IMR-90 (cell line): ENCODE measurements around the gene STUM. TPM values are rescaled to one million over a fixed set of nuclear protein-coding genes. Genes with fewer than 3 reads are reported as not detected.

Experiments
- ATAC-seq: fragments of 200-7000 bp; cut with Tn5 transposase; 2 replicates; pipeline ENCODE4 v1.9.1; 2020; ENCODE audit warnings: low read depth, mild to moderate bottlenecking, moderate library complexity
- BruUV-seq: library from RNA; stranded (reverse); fragments of 400-500 nt; replicated peaks from 2 replicates; lab custom pipeline; 2021; lab: Mats Ljungman, UMichigan
- CTCF ChIA-PET: fragments of 300-600 bp; formaldehyde crosslinking; extraction: SDS; loops from one replicate; lab custom pipeline; 2021; ENCODE audit warnings: antibody characterized with exemption; lab: Yijun Ruan, JAX
- POLR2A ChIA-PET: fragments of 300-600 bp; sonication (Branson Sonifier 250); formaldehyde crosslinking; loops from one replicate; lab custom pipeline; 2022; ENCODE audit warnings: antibody characterized with exemption; ENCODE audit not compliant: unreplicated experiment; lab: Charles Lee
- DNase-seq: peaks from one replicate; pipeline ENCODE4 v3.0.0; 2013
- H2AFZ ChIP-seq: replicated peaks from 2 replicates; pipeline ENCODE3; 2013; ENCODE audit warnings: low read length, mild to moderate bottlenecking; ENCODE audit not compliant: poor library complexity
- H2AK5ac ChIP-seq: 2 replicates; pipeline ENCODE4 v1.6.1; 2013; ENCODE audit warnings: low read depth, low read length, inconsistent platforms
- H2AK9ac ChIP-seq: replicated peaks from 2 replicates; pipeline ENCODE3; 2013; ENCODE audit warnings: mild to moderate bottlenecking, low read depth, low read length, moderate library complexity; ENCODE audit not compliant: poor library complexity
- H2BK120ac ChIP-seq: 2 replicates; pipeline ENCODE4 v1.6.1; 2013; ENCODE audit warnings: low read depth, low read length, inconsistent platforms
- H2BK15ac ChIP-seq: 3 replicates; pipeline ENCODE4 v1.6.1; 2013; ENCODE audit warnings: low read depth, low read length, inconsistent platforms
- H2BK20ac ChIP-seq: 2 replicates; pipeline ENCODE4 v1.6.1; 2013; ENCODE audit warnings: low read depth, mild to moderate bottlenecking, inconsistent platforms, low read length, moderate library complexity
- H2BK5ac ChIP-seq: 2 replicates; pipeline ENCODE4 v1.6.1; 2013; ENCODE audit warnings: mild to moderate bottlenecking, low read depth, low read length, inconsistent platforms; ENCODE audit not compliant: poor library complexity, severe bottlenecking
- H3K14ac ChIP-seq: replicated peaks from 2 replicates; pipeline ENCODE4 v1.6.1; 2013; ENCODE audit warnings: low read depth, low read length, inconsistent platforms
- H3K18ac ChIP-seq: 2 replicates; pipeline ENCODE4 v1.6.1; 2013; ENCODE audit warnings: low read depth, low read length, control low read depth
- H3K23ac ChIP-seq: 2 replicates; pipeline ENCODE4 v1.6.1; 2013; ENCODE audit warnings: low read depth, low read length, inconsistent platforms
- H3K27ac ChIP-seq: 2 replicates; pipeline ENCODE4 v1.5.1; 2013; ENCODE audit warnings: mild to moderate bottlenecking, control low read depth, low read length; ENCODE audit not compliant: insufficient read depth
- H3K27me3 ChIP-seq: 2 replicates; pipeline ENCODE4 v1.6.1; 2013; ENCODE audit warnings: low read length; ENCODE audit not compliant: control insufficient read depth, insufficient read depth
- H3K36me3 ChIP-seq: 2 replicates; pipeline ENCODE4 v1.6.1; 2013; ENCODE audit warnings: low read length, mixed read lengths; ENCODE audit not compliant: control insufficient read depth, insufficient read depth
- H3K4ac ChIP-seq: 2 replicates; pipeline ENCODE4 v1.6.1; 2013; ENCODE audit warnings: low read depth, low read length, inconsistent platforms
- H3K4me1 ChIP-seq: 2 replicates; pipeline ENCODE4 v1.6.1; 2013; ENCODE audit warnings: low read length, mixed read lengths; ENCODE audit not compliant: control insufficient read depth, insufficient read depth
- H3K4me2 ChIP-seq: 2 replicates; pipeline ENCODE4 v1.6.1; 2013; ENCODE audit warnings: low read depth, mild to moderate bottlenecking, control low read depth, low read length, moderate library complexity
- H3K4me3 ChIP-seq: 2 replicates; pipeline ENCODE4 v1.5.1; 2013; ENCODE audit warnings: low read depth, mild to moderate bottlenecking, control low read depth, low read length, moderate library complexity; ENCODE audit not compliant: insufficient read depth
- H3K56ac ChIP-seq: 2 replicates; pipeline ENCODE4 v1.6.1; 2013; ENCODE audit warnings: low read length, inconsistent platforms; ENCODE audit not compliant: insufficient read depth; ENCODE audit errors: extremely low read depth
- H3K79me1 ChIP-seq, 2 experiments: 2 replicates each; pipeline ENCODE4 v1.6.1; 2013; ENCODE audit warnings: low read length in 2 of 2, inconsistent platforms in 1 of 2, low read depth in 1 of 2
- H3K9ac ChIP-seq: 2 replicates; pipeline ENCODE4 v1.6.1; 2013; ENCODE audit warnings: low read depth, low read length, control low read depth
- H3K9me1 ChIP-seq: 2 replicates; pipeline ENCODE4 v1.6.1; 2013; ENCODE audit warnings: low read length, inconsistent platforms; ENCODE audit not compliant: insufficient read depth
- H3K9me3 ChIP-seq: 2 replicates; pipeline ENCODE4 v1.6.1; 2013; ENCODE audit warnings: low read length; ENCODE audit not compliant: control insufficient read depth, insufficient read depth
- H4K20me1 ChIP-seq: 2 replicates; pipeline ENCODE4 v1.6.1; 2013; ENCODE audit warnings: low read length, inconsistent platforms; ENCODE audit not compliant: insufficient read depth
- H4K5ac ChIP-seq: 2 replicates; pipeline ENCODE4 v1.6.1; 2013; ENCODE audit warnings: mild to moderate bottlenecking, low read depth, low read length, control low read depth
- H4K8ac ChIP-seq, 2 experiments: 2 replicates each; pipeline ENCODE4 v1.6.1; 2013; ENCODE audit warnings: low read depth in 2 of 2, low read length in 2 of 2, control low read depth in 1 of 2, inconsistent platforms in 1 of 2
- H4K91ac ChIP-seq: 2 replicates; pipeline ENCODE4 v1.6.1; 2013; ENCODE audit warnings: low read depth, low read length, inconsistent platforms; ENCODE audit not compliant: insufficient read depth
- BHLHE40 ChIP-seq: fragments of 150-350 bp; IDR thresholded peaks from 2 replicates; pipeline ENCODE4 v1.6.1; 2016; ENCODE audit warnings: mild to moderate bottlenecking, low read depth, low read length
- FOS ChIP-seq: fragments of 150-350 bp; IDR thresholded peaks from 2 replicates; pipeline ENCODE4 v1.6.1; 2016; ENCODE audit warnings: low read depth, low read length
- MAFK ChIP-seq: IDR thresholded peaks from 2 replicates; pipeline ENCODE4 v1.6.1; 2012; ENCODE audit warnings: low read depth, low read length, improper control_type of control experiment
- MAZ ChIP-seq: IDR thresholded peaks from 2 replicates; pipeline ENCODE4 v1.6.1; 2012; ENCODE audit warnings: low read depth, mild to moderate bottlenecking, low read length, improper control_type of control experiment, moderate library complexity, borderline replicate concordance
- MXI1 ChIP-seq: IDR thresholded peaks from 2 replicates; pipeline ENCODE4 v1.6.1; 2012; ENCODE audit warnings: low read depth, mild to moderate bottlenecking, low read length, moderate library complexity, borderline replicate concordance
- NFE2L2 ChIP-seq: fragments of 150-350 bp; IDR thresholded peaks from 2 replicates; pipeline ENCODE4 v1.6.1; 2016; ENCODE audit warnings: low read depth, mild to moderate bottlenecking, low read length
- RAD21 ChIP-seq: IDR thresholded peaks from 2 replicates; pipeline ENCODE4 v1.6.1; 2012; ENCODE audit warnings: low read length, improper control_type of control experiment
- RCOR1 ChIP-seq: IDR thresholded peaks from 2 replicates; pipeline ENCODE4 v1.6.1; 2012; ENCODE audit warnings: mild to moderate bottlenecking, low read length, improper control_type of control experiment; ENCODE audit not compliant: insufficient replicate concordance
- RFX5 ChIP-seq: IDR thresholded peaks from 2 replicates; pipeline ENCODE4 v1.8.0; 2012; ENCODE audit warnings: low read depth, mild to moderate bottlenecking, low read length, moderate library complexity
- USF2 ChIP-seq: fragments of 150-350 bp; IDR thresholded peaks from 2 replicates; pipeline ENCODE4 v1.6.1; 2017; ENCODE audit warnings: mild to moderate bottlenecking, antibody characterized with exemption, low read length, low read depth
- WGBS, 2 experiments: methylation state at CpG; one replicate each; pipeline versions ENCODE4 v1.1.5 to v1.1.7; 2013; ENCODE audit warnings: missing lambda C conversion rate in 2 of 2; ENCODE audit not compliant: insufficient read length in 1 of 2; ENCODE audit errors: extremely low coverage in 2 of 2; 5-methylcytosine and 5-hydroxymethylcytosine counted together
- dilution Hi-C: fragments of 300-500 bp; cut with HindIII; formaldehyde crosslinking; loops from one replicate; pipeline ENCODE4 v1.14.3; 2018; ENCODE audit warnings: low sequenced_read_pairs; ENCODE audit not compliant: unreplicated experiment
- in situ Hi-C: fragments of 300-500 bp; cut with MboI; formaldehyde crosslinking; loops from 3 replicates; pipeline ENCODE4 v1.14.3; 2019; ENCODE audit warnings: low sequenced_read_pairs, inconsistent platforms, mixed read lengths
- intact Hi-C: fragments of 100-400 bp; cut with micrococcal nuclease; formaldehyde crosslinking; loops from 2 replicates; pipeline ENCODE4 v1.10.0; 2022
- polyA plus RNA-seq, 3 experiments: library from polyadenylated mRNA; depleted of rRNA; stranded (reverse); fragments of >200 nt; gene quantifications; 2 replicates each; pipeline ENCODE4 v1.2.3, GENCODE V29; 2012; ENCODE audit warnings: low replicate concordance in 1 of 3
- total RNA-seq: library from RNA; depleted of rRNA; stranded (reverse); fragments of >200 nt; gene quantifications from 2 replicates; pipeline ENCODE4 v1.2.3, GENCODE V29; 2012
- TF ChIP-seq, protein P1 (sequence below): conservative IDR thresholded peaks from 2 replicates; pipeline ENCODE4 v1.5.1; 2012; ENCODE audit warnings: mild to moderate bottlenecking, low read depth, low read length, improper control_type of control experiment
- TF ChIP-seq, protein P2 (sequence below): fragments of 150-350 bp; IDR thresholded peaks from 2 replicates; pipeline ENCODE4 v1.6.1; 2016; ENCODE audit warnings: low read depth, mild to moderate bottlenecking, low read length, moderate library complexity, borderline replicate concordance

Gene STUM
- total and polyA plus RNA-seq, 2 of the 4 experiments (the other 2 are of a cell fraction), result not detected

- BruUV-seq, result no TSS peak
- no peaks in the 10 kb centered on the region for H3K36me3 ChIP-seq
- H2BK120ac ChIP-seq, result no peak overlapping the region
- peaks cover 10% of the 10 kb centered on the region for H3K27me3 ChIP-seq
- DNase-seq (no peak), ATAC-seq (no peak)
- H2BK5ac ChIP-seq, result no peak overlapping the region
- no peak overlapping the region for H3K4me2 ChIP-seq
- no peak overlapping the region for H2AK9ac ChIP-seq
- H2AK5ac ChIP-seq, result no peak overlapping the region
- H4K20me1 ChIP-seq, result no peaks in the 10 kb centered on the region
- H3K9ac ChIP-seq, result no peak overlapping the region
- H3K56ac ChIP-seq, result no peak overlapping the region
- H2AFZ ChIP-seq, result no peak overlapping the region
- no peak overlapping the region for H3K27ac ChIP-seq
- H2BK15ac ChIP-seq, result no peak overlapping the region
- no peak overlapping the region for H3K14ac ChIP-seq
- ChIA-PET POLR2A (no interaction called here), CTCF (no interaction called here)
- H3K4me1 ChIP-seq, result no peaks in the 10 kb centered on the region
- WGBS, 2 experiments, result no CpG with 5 or more reads among the region's 4 CpGs
- intact Hi-C loops (loop anchor here (10.0 kb wide), 1 partner anchor 444 kb away; no protein-coding TSS in a partner anchor), in situ Hi-C loops (no loop called here), dilution Hi-C loops (no loop called here)
- H3K9me3 ChIP-seq, result no peaks in the 10 kb centered on the region
- no peak overlapping the region for H4K8ac ChIP-seq
- H3K9me1 ChIP-seq, result no peaks in the 10 kb centered on the region
- no peak overlapping the region for H3K23ac ChIP-seq
- H4K91ac ChIP-seq, result no peak overlapping the region
- H3K4ac ChIP-seq, result no peak overlapping the region
- H2BK20ac ChIP-seq, result no peak overlapping the region
- no peak overlapping the region for H4K5ac ChIP-seq
- no peak overlapping the region for H3K18ac ChIP-seq
- no peaks in the 10 kb centered on the region for H3K79me1 ChIP-seq
- H3K4me3 ChIP-seq, result no peak overlapping the region
- TF ChIP-seq MAFK (no peak), FOS (no peak), NFE2L2 (no peak), RAD21 (no peak), BHLHE40 (no peak), RCOR1 (no peak), MAZ (no peak), RFX5 (no peak), MXI1 (no peak), USF2 (no peak)
- TF ChIP-seq, protein P1, sequence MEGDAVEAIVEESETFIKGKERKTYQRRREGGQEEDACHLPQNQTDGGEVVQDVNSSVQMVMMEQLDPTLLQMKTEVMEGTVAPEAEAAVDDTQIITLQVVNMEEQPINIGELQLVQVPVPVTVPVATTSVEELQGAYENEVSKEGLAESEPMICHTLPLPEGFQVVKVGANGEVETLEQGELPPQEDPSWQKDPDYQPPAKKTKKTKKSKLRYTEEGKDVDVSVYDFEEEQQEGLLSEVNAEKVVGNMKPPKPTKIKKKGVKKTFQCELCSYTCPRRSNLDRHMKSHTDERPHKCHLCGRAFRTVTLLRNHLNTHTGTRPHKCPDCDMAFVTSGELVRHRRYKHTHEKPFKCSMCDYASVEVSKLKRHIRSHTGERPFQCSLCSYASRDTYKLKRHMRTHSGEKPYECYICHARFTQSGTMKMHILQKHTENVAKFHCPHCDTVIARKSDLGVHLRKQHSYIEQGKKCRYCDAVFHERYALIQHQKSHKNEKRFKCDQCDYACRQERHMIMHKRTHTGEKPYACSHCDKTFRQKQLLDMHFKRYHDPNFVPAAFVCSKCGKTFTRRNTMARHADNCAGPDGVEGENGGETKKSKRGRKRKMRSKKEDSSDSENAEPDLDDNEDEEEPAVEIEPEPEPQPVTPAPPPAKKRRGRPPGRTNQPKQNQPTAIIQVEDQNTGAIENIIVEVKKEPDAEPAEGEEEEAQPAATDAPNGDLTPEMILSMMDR, result no peak
- TF ChIP-seq, protein P2, sequence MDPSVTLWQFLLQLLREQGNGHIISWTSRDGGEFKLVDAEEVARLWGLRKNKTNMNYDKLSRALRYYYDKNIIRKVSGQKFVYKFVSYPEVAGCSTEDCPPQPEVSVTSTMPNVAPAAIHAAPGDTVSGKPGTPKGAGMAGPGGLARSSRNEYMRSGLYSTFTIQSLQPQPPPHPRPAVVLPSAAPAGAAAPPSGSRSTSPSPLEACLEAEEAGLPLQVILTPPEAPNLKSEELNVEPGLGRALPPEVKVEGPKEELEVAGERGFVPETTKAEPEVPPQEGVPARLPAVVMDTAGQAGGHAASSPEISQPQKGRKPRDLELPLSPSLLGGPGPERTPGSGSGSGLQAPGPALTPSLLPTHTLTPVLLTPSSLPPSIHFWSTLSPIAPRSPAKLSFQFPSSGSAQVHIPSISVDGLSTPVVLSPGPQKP, result no peak
Measured at GRCh38 chr1:226541231-226541630, 7.3 kb upstream of the STUM start.
